Ectodermal cell (in vitro differentiated cells): ENCODE measurements around the gene GGTLC3. TPM values are rescaled to one million over a fixed set of nuclear protein-coding genes. Genes with fewer than 3 reads are reported as not detected.
"Not testable (repeated sequence)": the region's sequence is repeated elsewhere in the genome, so short reads cannot be mapped to it uniquely, and the experiment has no call there.

Experiments used
- H3K27ac ChIP-seq: 2 replicates; pipeline ENCODE4 v1.7.0; 2013; ENCODE audit warnings: mild to moderate bottlenecking, low read depth, low read length; ENCODE audit not compliant: insufficient read depth, poor library complexity, severe bottlenecking
- H3K27me3 ChIP-seq: 2 replicates; pipeline ENCODE4 v1.7.0; 2013; ENCODE audit warnings: mild to moderate bottlenecking, low read length; ENCODE audit not compliant: insufficient read depth, control insufficient read depth, poor library complexity, severe bottlenecking
- H3K36me3 ChIP-seq: one replicate; pipeline ENCODE4 v1.7.0; 2013; ENCODE audit warnings: low read length; ENCODE audit not compliant: control insufficient read depth, insufficient read depth
- H3K4me1 ChIP-seq: one replicate; pipeline ENCODE4 v1.7.0; 2013; ENCODE audit warnings: low read length; ENCODE audit not compliant: control insufficient read depth, insufficient read depth
- H3K4me3 ChIP-seq: 2 replicates; pipeline ENCODE4 v1.7.0; 2013; ENCODE audit warnings: low read depth, low read length, control low read depth; ENCODE audit not compliant: insufficient read depth
- H3K9me3 ChIP-seq: 2 replicates; pipeline ENCODE4 v1.7.0; 2013; ENCODE audit warnings: mild to moderate bottlenecking, low read length, moderate library complexity; ENCODE audit not compliant: control insufficient read depth
- WGBS, 2 experiments: methylation state at CpG; one replicate each; pipeline ENCODE4 v1.1.7; 2013; ENCODE audit warnings: missing lambda C conversion rate in 2 of 2; 5-methylcytosine and 5-hydroxymethylcytosine counted together
- polyA plus RNA-seq, 4 experiments: library from polyadenylated mRNA; stranded (reverse); fragments of 50-300 nt; gene quantifications; one replicate each; pipeline ENCODE4 v1.2.3, GENCODE V29; 2013

Gene GGTLC3
- polyA plus RNA-seq (2013, experiment 1 of 4), result not detected
- not detected for polyA plus RNA-seq (2013, experiment 2 of 4)
- not detected for polyA plus RNA-seq (2013, experiment 3 of 4)
- not detected for polyA plus RNA-seq (2013, experiment 4 of 4)

GRCh38 chr22:18518061-18518460, at the start of gene GGTLC3:
GGTLC3 (minus strand) TSS chr22:18518161; CDS start chr22:18517897, 264 bp downstream.
- WGBS, 2 experiments, result no CpG with 5 or more reads among the region's 5 CpGs
- H3K4me3 ChIP-seq, H3K27me3 ChIP-seq, H3K27ac ChIP-seq, H3K9me3 ChIP-seq, H3K36me3 ChIP-seq, H3K4me1 ChIP-seq: not testable (repeated sequence)

- H3K4me1 ChIP-seq, H3K36me3 ChIP-seq, H3K27me3 ChIP-seq, H3K4me3 ChIP-seq, H3K9me3 ChIP-seq, H3K27ac ChIP-seq: not testable (repeated sequence)
- no CpG with 5 or more reads among the region's 16 CpGs for WGBS, 2 experiments
Observed at GRCh38 chr22:18560099-18560974, 42.4 kb upstream of the GGTLC3 start.

- H3K4me3 ChIP-seq, H3K27ac ChIP-seq, H3K36me3 ChIP-seq, H3K4me1 ChIP-seq, H3K27me3 ChIP-seq, H3K9me3 ChIP-seq: not testable (repeated sequence)
- whole genome bisulfite sequencing, 2 experiments, result no CpG with 5 or more reads among the region's 6 CpGs
Observed at GRCh38 chr22:18558939-18559338, 41.0 kb upstream of the GGTLC3 start.

- not testable (repeated sequence) for H3K36me3 ChIP-seq, H3K9me3 ChIP-seq, H3K4me1 ChIP-seq, H3K4me3 ChIP-seq, H3K27me3 ChIP-seq, H3K27ac ChIP-seq
- no CpG with 5 or more reads among the region's 4 CpGs for WGBS, 2 experiments
Observed at GRCh38 chr22:18558516-18558915, 40.6 kb upstream of the GGTLC3 start.

GRCh38 chr22:18554280-18555256, 36.6 kb upstream of the GGTLC3 start:
- H3K27ac ChIP-seq, H3K9me3 ChIP-seq, H3K4me3 ChIP-seq, H3K4me1 ChIP-seq, H3K36me3 ChIP-seq, H3K27me3 ChIP-seq: not testable (repeated sequence)
- no CpG with 5 or more reads among the region's 22 CpGs for WGBS, 2 experiments

- WGBS, 2 experiments, result no CpG with 5 or more reads among the region's 19 CpGs
- H3K9me3 ChIP-seq, H3K36me3 ChIP-seq, H3K4me3 ChIP-seq, H3K27me3 ChIP-seq, H3K4me1 ChIP-seq, H3K27ac ChIP-seq: not testable (repeated sequence)
Observed at GRCh38 chr22:18552839-18553597, 35.1 kb upstream of the GGTLC3 start.

- H3K4me3 ChIP-seq, H3K27me3 ChIP-seq, H3K36me3 ChIP-seq, H3K27ac ChIP-seq, H3K9me3 ChIP-seq, H3K4me1 ChIP-seq: not testable (repeated sequence)
- 89% methylated on average over 2 of the region's 7 CpGs; no CpG with 5 or more reads in 1 of the 2 experiments for WGBS, 2 experiments
Observed at GRCh38 chr22:18551046-18551445, 33.1 kb upstream of the GGTLC3 start.

GRCh38 chr22:18549458-18550179, 31.7 kb upstream of the GGTLC3 start:
- H3K9me3 ChIP-seq, H3K36me3 ChIP-seq, H3K4me3 ChIP-seq, H3K27ac ChIP-seq, H3K27me3 ChIP-seq, H3K4me1 ChIP-seq: not testable (repeated sequence)
- 57 to 71% methylated on average over 2 of the region's 13 CpGs for WGBS, 2 experiments

GRCh38 chr22:18544615-18545014, 26.7 kb upstream of the GGTLC3 start:
- not testable (repeated sequence) for H3K4me3 ChIP-seq, H3K4me1 ChIP-seq, H3K27ac ChIP-seq, H3K36me3 ChIP-seq, H3K9me3 ChIP-seq, H3K27me3 ChIP-seq
- WGBS, 2 experiments, result no CpG with 5 or more reads among the region's 13 CpGs
